ENCODE data around the gene LHFPL6.

LHFPL6 gene

DNA sequence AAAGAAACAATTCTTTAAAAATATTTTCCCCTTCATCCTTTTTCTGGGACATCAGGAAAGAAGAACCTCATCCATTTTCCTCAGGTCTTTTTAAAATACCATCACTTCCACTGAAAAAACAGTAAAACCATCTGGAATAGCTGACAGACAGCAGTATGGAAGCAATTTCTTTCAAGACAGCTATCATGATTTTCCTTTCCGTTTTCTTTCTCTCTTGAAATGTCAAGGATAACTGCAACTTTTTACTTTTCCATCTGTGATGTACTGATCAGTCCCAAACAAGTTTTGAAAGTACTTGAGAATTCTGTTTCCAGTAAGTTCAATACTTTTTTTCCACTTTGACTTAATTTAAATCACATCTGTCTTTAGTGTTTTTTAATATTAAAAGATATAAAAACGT is 211.2 kb downstream of the LHFPL6 start:
- TF ChIP-seq, protein P1, sequence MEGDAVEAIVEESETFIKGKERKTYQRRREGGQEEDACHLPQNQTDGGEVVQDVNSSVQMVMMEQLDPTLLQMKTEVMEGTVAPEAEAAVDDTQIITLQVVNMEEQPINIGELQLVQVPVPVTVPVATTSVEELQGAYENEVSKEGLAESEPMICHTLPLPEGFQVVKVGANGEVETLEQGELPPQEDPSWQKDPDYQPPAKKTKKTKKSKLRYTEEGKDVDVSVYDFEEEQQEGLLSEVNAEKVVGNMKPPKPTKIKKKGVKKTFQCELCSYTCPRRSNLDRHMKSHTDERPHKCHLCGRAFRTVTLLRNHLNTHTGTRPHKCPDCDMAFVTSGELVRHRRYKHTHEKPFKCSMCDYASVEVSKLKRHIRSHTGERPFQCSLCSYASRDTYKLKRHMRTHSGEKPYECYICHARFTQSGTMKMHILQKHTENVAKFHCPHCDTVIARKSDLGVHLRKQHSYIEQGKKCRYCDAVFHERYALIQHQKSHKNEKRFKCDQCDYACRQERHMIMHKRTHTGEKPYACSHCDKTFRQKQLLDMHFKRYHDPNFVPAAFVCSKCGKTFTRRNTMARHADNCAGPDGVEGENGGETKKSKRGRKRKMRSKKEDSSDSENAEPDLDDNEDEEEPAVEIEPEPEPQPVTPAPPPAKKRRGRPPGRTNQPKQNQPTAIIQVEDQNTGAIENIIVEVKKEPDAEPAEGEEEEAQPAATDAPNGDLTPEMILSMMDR (IDR thresholded peaks at IDR 0.05; ENCODE audit: low read depth, low read length, missing control alignments) = no peak
- in situ Hi-C loops (cut with HindIII; ENCODE audit: low sequenced_read_pairs) = no loop called here
- no peak overlapping the region for H3K4me3 ChIP-seq (ENCODE audit: low read depth, low read length)
- no peak for DNase-seq (ENCODE audit: low read depth)

DNA sequence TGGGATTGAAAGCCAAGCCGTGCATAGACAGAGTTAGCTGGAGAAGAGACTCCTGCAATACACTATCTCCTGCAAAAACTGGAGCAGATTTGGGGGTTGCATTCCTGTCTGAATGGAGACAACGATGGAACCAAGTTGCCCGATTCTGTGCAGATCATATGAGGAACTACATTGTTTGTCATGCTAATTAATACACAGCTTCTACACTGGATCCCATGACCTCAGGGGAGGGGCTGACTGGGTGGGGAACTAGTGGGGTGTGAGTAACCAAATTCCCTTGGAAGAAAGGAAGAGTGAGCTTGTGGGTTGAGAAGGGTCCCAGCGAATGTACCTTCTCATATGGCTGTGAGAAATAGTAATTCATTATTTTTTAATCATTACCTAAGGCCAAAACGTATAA is 214.0 kb downstream of the LHFPL6 start:
- TF ChIP-seq, protein P1 (IDR thresholded peaks at IDR 0.05; ENCODE audit: low read depth, low read length, missing control alignments) = no peak
- no peak for DNase-seq (ENCODE audit: low read depth)
- in situ Hi-C loops (cut with HindIII; ENCODE audit: low sequenced_read_pairs) = loop anchor here (5.0 kb wide), 1 partner anchor 42 kb away; no protein-coding TSS in a partner anchor
- H3K4me3 ChIP-seq (ENCODE audit: low read depth, low read length) = no peak overlapping the region

DNA sequence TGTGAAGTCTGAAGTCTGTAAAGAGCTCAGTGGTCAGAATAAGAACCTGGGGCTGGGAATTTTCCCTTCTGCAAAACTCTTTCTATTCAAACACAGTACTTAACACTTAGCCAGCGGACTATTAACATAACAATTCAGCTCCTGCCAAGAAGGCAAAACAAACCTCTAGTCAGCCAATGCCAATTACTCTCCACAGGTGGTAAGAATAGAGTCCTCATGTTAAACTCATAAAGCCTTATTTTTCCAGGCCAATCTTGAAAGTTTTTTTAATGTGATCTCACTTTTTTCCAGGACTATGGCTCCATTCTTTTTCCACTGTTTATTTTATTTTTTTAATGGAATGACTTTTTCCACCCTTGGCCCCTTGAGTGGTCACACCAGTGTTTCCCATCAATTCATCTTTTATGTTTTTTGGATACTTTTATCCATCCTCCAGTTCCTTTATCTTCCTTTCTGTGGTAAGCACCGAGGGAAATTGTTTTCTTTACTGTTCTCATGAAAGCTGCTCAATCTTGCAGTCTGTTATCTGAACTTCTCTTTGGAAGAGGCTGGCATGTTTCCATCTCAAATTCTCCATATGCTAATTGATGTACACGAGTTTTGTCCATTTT is 217.3 kb downstream of the LHFPL6 start:
- H3K4me3 ChIP-seq (ENCODE audit: low read depth, low read length) = no peak overlapping the region
- in situ Hi-C loops (cut with HindIII; ENCODE audit: low sequenced_read_pairs) = loop anchor here (5.0 kb wide), 1 partner anchor 38 kb away; no protein-coding TSS in a partner anchor
- TF ChIP-seq, protein P1 (IDR thresholded peaks at IDR 0.05; ENCODE audit: low read depth, low read length, missing control alignments) = no peak
- peak; percentile 97 for DNase-seq (ENCODE audit: low read depth)

DNA sequence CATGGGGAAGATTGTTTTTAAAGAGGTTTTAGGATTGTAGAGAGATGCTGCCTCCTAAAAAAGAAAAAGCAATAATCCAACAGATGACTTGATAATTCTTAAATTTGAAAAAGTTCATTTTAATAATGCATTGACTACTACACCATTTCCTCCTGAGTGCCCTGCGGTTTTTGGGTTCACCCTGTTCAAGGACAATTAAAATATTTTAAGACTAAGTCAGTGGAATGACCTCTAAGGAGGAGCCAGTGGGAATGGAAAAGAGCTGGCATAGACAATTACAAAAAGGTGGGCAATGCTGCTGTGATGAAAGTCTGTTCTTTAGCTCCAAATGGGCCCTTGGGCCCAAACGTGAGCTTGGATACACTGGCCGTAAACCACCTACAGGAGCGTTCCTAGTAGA is 217.8 kb downstream of the LHFPL6 start:
- TF ChIP-seq, protein P1 (IDR thresholded peaks at IDR 0.05; ENCODE audit: low read depth, low read length, missing control alignments) = no peak
- no peak overlapping the region for H3K4me3 ChIP-seq (ENCODE audit: low read depth, low read length)
- in situ Hi-C loops (cut with HindIII; ENCODE audit: low sequenced_read_pairs) = loop anchor here (5.0 kb wide), 1 partner anchor 38 kb away; no protein-coding TSS in a partner anchor
- no peak for DNase-seq (ENCODE audit: low read depth)

DNA sequence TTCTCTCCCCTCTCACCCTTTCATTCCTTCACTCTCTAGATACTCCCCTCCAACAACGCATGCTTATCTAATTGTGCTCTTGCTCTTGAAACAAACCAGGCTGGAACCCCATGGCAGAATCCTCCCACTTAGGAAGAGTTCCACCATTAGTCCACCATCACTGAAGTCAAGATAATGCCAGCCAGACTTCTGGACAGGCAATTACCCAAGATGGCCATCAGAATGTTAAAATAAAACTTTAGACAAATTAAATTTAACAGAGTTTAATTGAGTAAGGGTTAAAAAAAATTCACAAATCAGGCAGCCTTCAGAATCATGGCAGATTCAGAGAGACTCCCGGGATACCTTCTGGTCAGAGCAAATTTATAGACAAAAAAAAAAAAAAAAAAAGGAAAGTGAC is 221.5 kb downstream of the LHFPL6 start:
- H3K4me3 ChIP-seq (ENCODE audit: low read depth, low read length) = no peak overlapping the region
- DNase-seq (ENCODE audit: low read depth) = no peak
- in situ Hi-C loops (cut with HindIII; ENCODE audit: low sequenced_read_pairs) = no loop called here
- TF ChIP-seq, protein P1 (IDR thresholded peaks at IDR 0.05; ENCODE audit: low read depth, low read length, missing control alignments) = no peak

DNA sequence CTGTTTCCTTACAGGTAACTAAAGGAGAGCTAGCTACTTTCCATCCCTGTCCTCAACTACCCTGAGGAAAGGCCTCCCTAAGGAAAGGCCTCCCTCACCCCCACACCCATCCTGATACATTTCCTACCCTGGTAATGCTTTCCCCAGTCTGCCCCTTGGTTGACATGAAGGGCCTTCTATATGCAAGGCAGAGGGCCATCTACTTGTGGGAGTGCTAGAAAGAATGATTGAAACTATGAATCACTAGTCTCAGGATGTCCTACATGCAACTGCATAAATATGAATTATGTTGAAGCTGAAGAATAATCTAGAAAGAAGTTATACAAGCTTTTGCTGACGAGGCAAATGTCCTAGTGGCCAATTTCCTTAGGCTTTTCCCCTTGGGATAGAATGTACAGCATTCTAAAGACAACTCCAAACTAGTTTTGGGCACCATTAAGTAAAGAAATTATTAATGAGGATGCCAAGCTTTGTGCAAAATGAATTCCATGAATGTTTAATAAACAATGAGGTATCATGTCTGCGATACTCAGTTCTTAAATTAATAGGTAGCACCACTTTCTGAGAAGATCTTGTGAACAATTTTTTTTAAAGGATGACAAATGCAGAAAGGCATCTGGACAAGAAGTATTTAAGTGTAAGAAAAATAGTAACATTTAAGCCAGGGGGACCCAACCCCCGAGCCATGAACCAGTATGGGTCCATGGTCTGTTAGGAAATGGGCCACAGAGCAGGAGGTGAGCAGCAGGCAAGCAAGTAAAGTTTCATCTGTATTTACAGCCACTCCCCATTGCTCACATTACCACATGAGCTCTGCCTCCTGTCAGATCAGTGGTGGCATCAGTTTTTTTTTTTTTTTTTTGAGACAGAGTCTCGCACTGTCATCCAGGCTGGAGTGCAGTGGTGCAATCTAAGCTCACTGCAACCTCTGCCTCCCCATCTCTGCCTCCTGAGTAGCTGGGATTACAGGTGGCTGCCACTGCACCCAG is 223.0 kb downstream of the LHFPL6 start:
- in situ Hi-C loops (cut with HindIII; ENCODE audit: low sequenced_read_pairs) = no loop called here
- DNase-seq (ENCODE audit: low read depth) = no peak
- no peak overlapping the region for H3K4me3 ChIP-seq (ENCODE audit: low read depth, low read length)
- TF ChIP-seq, protein P1 (IDR thresholded peaks at IDR 0.05; ENCODE audit: low read depth, low read length, missing control alignments) = no peak

Measured in astrocyte of the cerebellum (primary cell).